Small intestine (tissue), 7 donors: ENCODE data around the gene TAS2R1. TPM values are rescaled to one million over a fixed set of nuclear protein-coding genes. Genes with fewer than 3 reads are reported as not detected.
A peak's percentile ranks its signal among the peaks of the same experiment; 100 is the strongest.

Source experiments
- DNase-seq, 2 donors: peaks; one replicate each; pipeline versions ENCODE4 v3.0.0 to v3.0.0-alpha.2; 2013
- FAIRE-seq: peaks from 2 replicates; lab custom pipeline; 2012; peaks lifted over from hg19 to GRCh38; lab: Jason Lieb, UNC
- H3K27ac ChIP-seq, 3 donors: one replicate each; pipeline ENCODE4 v1.5.1; 2013; ENCODE audit warnings: low read length in 2 of 3, mild to moderate bottlenecking in 2 of 3, control low read depth in 1 of 3, inconsistent platforms in 1 of 3, low read depth in 1 of 3, moderate library complexity in 1 of 3
- H3K27me3 ChIP-seq, 3 donors: one replicate each; pipeline ENCODE4 v1.6.1; 2013; ENCODE audit warnings: low read length in 3 of 3, inconsistent platforms in 1 of 3; ENCODE audit not compliant: control insufficient read depth in 3 of 3, insufficient read depth in 3 of 3
- H3K36me3 ChIP-seq, 3 donors: one replicate each; pipeline ENCODE4 v1.6.1; 2013; ENCODE audit warnings: low read length in 3 of 3, inconsistent platforms in 1 of 3, low read depth in 1 of 3, mild to moderate bottlenecking in 1 of 3, moderate library complexity in 1 of 3; ENCODE audit not compliant: control insufficient read depth in 3 of 3, insufficient read depth in 2 of 3
- H3K4me1 ChIP-seq, 3 donors: one replicate each; pipeline ENCODE4 v1.6.1; 2013; ENCODE audit warnings: low read length in 2 of 3, inconsistent platforms in 1 of 3, low read depth in 1 of 3, mild to moderate bottlenecking in 1 of 3, moderate library complexity in 1 of 3; ENCODE audit not compliant: control insufficient read depth in 3 of 3, insufficient read depth in 2 of 3
- H3K4me3 ChIP-seq, 3 donors: one replicate each; pipeline ENCODE4 v1.5.1; 2013; ENCODE audit warnings: low read length in 3 of 3, control low read depth in 1 of 3, inconsistent platforms in 1 of 3, low read depth in 1 of 3, mild to moderate bottlenecking in 1 of 3, moderate library complexity in 1 of 3
- H3K9me3 ChIP-seq, 2 donors: one replicate each; pipeline ENCODE4 v1.6.1; 2013; ENCODE audit warnings: low read depth in 1 of 2, low read length in 1 of 2; ENCODE audit not compliant: control insufficient read depth in 2 of 2, insufficient read depth in 1 of 2
- WGBS, 3 donors: extraction: QIAGEN DNeasy Blood & Tissue Kit; methylation state at CpG; one replicate each; pipeline ENCODE4 v1.1.7; 2013; 5-methylcytosine and 5-hydroxymethylcytosine counted together
- polyA plus RNA-seq, 4 donors: library from polyadenylated mRNA; stranded (reverse) in 3 of 4; unstranded in 1 of 4; fragments of 200-250 nt in 3 of 4; fragments of 120-200 nt in 1 of 4; gene quantifications; one replicate each; pipeline versions ENCODE4 v1.2.1 to v1.2.3, GENCODE V29; 2013
- donor health status: healthy with polysubstance abuse.
- donor health status: control.
- donor health status: control.
- donor health status: Bipolar disorder and iron deficiency.
- donor health status: healthy.

The TAS2R1 gene
- polyA plus RNA-seq, 4 donors: 0.50 TPM; not detected in 3

- Histone ChIP-seq H3K4me3 (no peak overlapping the region), H3K9me3 (no peaks in the 10 kb centered on the region), H3K27me3 (no peaks in the 10 kb centered on the region), H3K36me3 (no peaks in the 10 kb centered on the region), H3K27ac (no peak overlapping the region), H3K4me1 (peaks cover 0 to 1% (median 0%) of the 10 kb centered on the region in 3 donors)
- WGBS, 3 donors: 63 to 71% (median 64%) methylated on average over 5 of the region's 5 CpGs
- FAIRE-seq (no peak), DNase-seq (no peak)
Measured at GRCh38 chr5:9619331-9620092, 10.6 kb downstream of the TAS2R1 start.

- Histone ChIP-seq H3K27ac (no peak overlapping the region), H3K27me3 (no peaks in the 10 kb centered on the region), H3K9me3 (peaks cover 0 to 2% of the 10 kb centered on the region in 2 donors), H3K36me3 (no peaks in the 10 kb centered on the region), H3K4me1 (peaks cover 0 to 1% (median 0%) of the 10 kb centered on the region in 3 donors), H3K4me3 (no peak overlapping the region)
- 18 to 32% (median 23%) methylated on average over 10 of the region's 10 CpGs for WGBS, 3 donors
- DNase-seq (no peak), FAIRE-seq (no peak)
Measured at GRCh38 chr5:9617739-9618504, 12.2 kb downstream of the TAS2R1 start.

GRCh38 chr5:9617221-9617620 lies 12.9 kb downstream of the TAS2R1 start:
- peaks cover 0 to 1% (median 0%) of the 10 kb centered on the region in 3 donors for H3K4me1 ChIP-seq
- H3K4me3 ChIP-seq: no peak overlapping the region
- H3K27me3 ChIP-seq: no peaks in the 10 kb centered on the region
- DNase-seq (peak in 1 of 2 donors; percentile 62), FAIRE-seq (no peak)
- no peaks in the 10 kb centered on the region for H3K36me3 ChIP-seq
- WGBS, 3 donors: 6 to 32% (median 21%) methylated on average over 3 of the region's 3 CpGs
- H3K27ac ChIP-seq: no peak overlapping the region
- peaks cover 0 to 4% of the 10 kb centered on the region in 2 donors for H3K9me3 ChIP-seq

- WGBS, 3 donors: 86 to 91% (median 87%) methylated on average over 3 of the region's 3 CpGs
- no peaks in the 10 kb centered on the region for H3K36me3 ChIP-seq
- no peaks in the 10 kb centered on the region for H3K27me3 ChIP-seq
Measured at GRCh38 chr5:9615331-9615730, 14.8 kb downstream of the TAS2R1 start.

DNA sequence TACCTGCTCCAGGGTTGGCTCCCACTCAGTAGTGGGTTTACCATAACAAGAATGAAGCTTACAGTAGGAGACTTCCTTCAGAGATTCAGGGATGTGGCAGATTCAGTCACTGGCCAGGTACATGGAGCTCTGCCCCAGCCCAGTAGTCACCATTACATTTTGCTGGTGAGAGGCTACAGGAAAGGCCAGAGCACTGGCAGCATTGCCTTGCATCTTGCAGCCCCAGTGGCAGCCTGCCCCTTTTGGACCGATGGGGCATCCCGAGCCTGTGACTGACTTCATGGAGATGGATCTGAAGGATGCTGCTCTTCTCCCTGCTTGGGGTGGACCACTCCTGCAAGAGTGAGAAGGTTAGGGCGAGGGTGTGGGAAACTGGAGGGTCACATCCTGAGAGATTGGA lies 16.8 kb downstream of the TAS2R1 start:
- 89 to 92% (median 92%) methylated on average over 3 of the region's 3 CpGs for WGBS, 3 donors
- no peaks in the 10 kb centered on the region for H3K4me1 ChIP-seq
- no peaks in the 10 kb centered on the region for H3K27me3 ChIP-seq
- no peak overlapping the region for H3K4me3 ChIP-seq
- FAIRE-seq (no peak), DNase-seq (no peak)
- H3K27ac ChIP-seq: no peak overlapping the region
- H3K9me3 ChIP-seq: peaks cover 0 to 9% of the 10 kb centered on the region in 2 donors
- no peaks in the 10 kb centered on the region for H3K36me3 ChIP-seq

More at GRCh38 chr5:9615331-9615730, 14.8 kb downstream of the TAS2R1 start:
- peaks cover 0 to 9% of the 10 kb centered on the region in 2 donors for H3K9me3 ChIP-seq
- FAIRE-seq (no peak), DNase-seq (no peak)
- H3K27ac ChIP-seq: no peak overlapping the region
- no peaks in the 10 kb centered on the region for H3K4me1 ChIP-seq
- H3K4me3 ChIP-seq: no peak overlapping the region

DNA sequence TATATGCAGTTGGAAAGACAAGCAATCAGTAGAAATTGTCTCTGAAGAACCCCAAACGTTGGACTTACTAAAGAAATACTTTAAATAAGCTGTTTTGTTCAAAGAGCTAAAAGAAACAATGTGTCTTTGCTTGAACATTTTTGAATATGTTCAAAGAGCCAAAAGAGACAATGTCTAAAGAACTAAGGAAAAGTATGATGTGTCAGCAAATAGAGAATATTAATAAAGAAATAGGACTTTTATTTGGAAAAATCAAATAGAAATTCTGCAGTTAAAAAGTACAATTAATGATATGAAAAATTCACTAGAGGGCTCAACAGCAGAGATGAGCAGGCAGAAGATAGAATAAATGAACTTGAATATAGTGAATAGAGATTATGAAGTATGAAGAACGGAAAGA lies 19.2 kb downstream of the TAS2R1 start:
- FAIRE-seq (no peak), DNase-seq (no peak)
- H3K4me1 ChIP-seq: no peaks in the 10 kb centered on the region
- no peaks in the 10 kb centered on the region for H3K36me3 ChIP-seq
- H3K27ac ChIP-seq: no peak overlapping the region
- H3K9me3 ChIP-seq: peaks cover 0 to 9% of the 10 kb centered on the region in 2 donors
- 65 to 80% (median 69%) methylated on average over 2 of the region's 2 CpGs for WGBS, 3 donors
- H3K4me3 ChIP-seq: no peak overlapping the region
- H3K27me3 ChIP-seq: no peaks in the 10 kb centered on the region

DNA sequence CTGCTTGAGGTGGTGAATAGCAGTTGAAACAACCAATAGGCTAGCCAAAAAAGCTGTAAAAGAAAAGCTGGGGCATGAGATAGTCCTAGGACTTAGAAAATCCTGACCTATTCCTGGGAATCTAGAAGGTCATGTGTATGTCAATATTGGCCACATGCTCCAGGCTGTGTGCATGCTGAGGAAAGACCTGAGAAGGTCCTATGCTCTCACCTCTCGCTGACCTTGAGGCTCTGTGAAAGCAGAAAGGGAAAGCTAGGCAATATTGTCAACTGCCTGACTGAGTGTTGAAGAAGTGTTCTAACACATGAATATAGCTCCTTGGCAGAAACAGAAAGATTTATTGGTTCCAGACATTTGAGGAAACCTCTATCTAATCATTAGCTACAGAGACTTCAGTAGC lies 19.8 kb downstream of the TAS2R1 start:
- Histone ChIP-seq H3K4me1 (no peaks in the 10 kb centered on the region), H3K27me3 (no peaks in the 10 kb centered on the region), H3K27ac (no peak overlapping the region), H3K9me3 (peaks cover 0 to 9% of the 10 kb centered on the region in 2 donors), H3K36me3 (no peaks in the 10 kb centered on the region), H3K4me3 (no peak overlapping the region)
- 76 to 86% (median 80%) methylated on average over 1 of the region's 1 CpG for WGBS, 3 donors
- DNase-seq (no peak), FAIRE-seq (no peak)

DNA sequence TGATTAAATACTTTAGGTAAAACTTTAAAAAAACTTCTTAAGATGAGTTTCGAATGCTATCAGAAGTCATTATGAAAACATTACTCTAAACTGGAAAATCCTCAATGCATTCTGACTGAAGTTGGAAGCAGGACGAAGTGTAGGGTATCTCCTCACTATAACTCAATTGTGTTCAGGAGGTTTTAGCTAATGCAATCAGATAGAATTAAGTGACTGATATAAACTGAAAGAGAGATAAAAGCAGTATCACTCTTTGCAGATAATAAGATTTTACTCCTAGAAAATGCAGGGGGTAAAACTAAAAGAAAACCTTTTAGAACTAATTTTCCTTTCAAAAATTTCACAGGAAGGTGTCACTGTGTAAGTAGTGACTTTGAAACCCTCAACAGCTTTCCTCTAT lies 22.1 kb downstream of the TAS2R1 start:
- DNase-seq (no peak), FAIRE-seq (no peak)
- WGBS, 3 donors: 82 to 88% (median 82%) methylated on average over 2 of the region's 2 CpGs
- Histone ChIP-seq H3K4me1 (no peaks in the 10 kb centered on the region), H3K27ac (no peak overlapping the region), H3K9me3 (peaks cover 0 to 7% of the 10 kb centered on the region in 2 donors), H3K4me3 (no peak overlapping the region), H3K36me3 (no peaks in the 10 kb centered on the region), H3K27me3 (no peaks in the 10 kb centered on the region)
